ENCODE measurements around the gene RP9.

DNA sequence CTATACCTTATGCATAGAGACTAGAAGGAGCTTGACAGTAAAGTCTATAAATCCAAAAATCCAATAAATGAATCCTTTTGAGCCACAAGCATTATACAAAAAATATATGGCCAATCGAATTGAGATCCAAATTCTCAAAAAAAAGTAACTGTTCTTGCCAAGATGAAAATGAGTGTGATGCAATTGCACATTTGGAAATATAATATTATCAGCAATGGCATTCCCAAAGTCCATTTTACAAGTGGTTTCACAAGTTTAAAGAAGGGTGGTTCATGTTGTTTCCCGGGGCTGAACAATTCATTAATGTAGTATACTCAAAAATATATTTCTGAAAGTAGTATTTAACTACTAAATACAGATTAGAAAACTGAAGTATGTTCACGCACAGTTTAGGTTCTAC is 7.3 kb downstream of the RP9 start:
- TF ChIP-seq EP300 (IDR thresholded peaks at IDR 0.05) = no peak
- TF ChIP-seq, protein P1, sequence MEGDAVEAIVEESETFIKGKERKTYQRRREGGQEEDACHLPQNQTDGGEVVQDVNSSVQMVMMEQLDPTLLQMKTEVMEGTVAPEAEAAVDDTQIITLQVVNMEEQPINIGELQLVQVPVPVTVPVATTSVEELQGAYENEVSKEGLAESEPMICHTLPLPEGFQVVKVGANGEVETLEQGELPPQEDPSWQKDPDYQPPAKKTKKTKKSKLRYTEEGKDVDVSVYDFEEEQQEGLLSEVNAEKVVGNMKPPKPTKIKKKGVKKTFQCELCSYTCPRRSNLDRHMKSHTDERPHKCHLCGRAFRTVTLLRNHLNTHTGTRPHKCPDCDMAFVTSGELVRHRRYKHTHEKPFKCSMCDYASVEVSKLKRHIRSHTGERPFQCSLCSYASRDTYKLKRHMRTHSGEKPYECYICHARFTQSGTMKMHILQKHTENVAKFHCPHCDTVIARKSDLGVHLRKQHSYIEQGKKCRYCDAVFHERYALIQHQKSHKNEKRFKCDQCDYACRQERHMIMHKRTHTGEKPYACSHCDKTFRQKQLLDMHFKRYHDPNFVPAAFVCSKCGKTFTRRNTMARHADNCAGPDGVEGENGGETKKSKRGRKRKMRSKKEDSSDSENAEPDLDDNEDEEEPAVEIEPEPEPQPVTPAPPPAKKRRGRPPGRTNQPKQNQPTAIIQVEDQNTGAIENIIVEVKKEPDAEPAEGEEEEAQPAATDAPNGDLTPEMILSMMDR (IDR thresholded peaks at IDR 0.05) = no peak
